Mesendoderm (in vitro differentiated cells): ENCODE data around the gene AAR2.

Experiments used
- DNase-seq: peaks from one replicate; pipeline ENCODE4 v3.0.0; 2013
- H2AK5ac ChIP-seq: 2 replicates; pipeline ENCODE4 v1.6.1; 2013; ENCODE audit warnings: low read length, inconsistent platforms
- H2BK120ac ChIP-seq: 2 replicates; pipeline ENCODE4 v1.6.1; 2013; ENCODE audit warnings: low read depth, mild to moderate bottlenecking, low read length, moderate library complexity, mixed read lengths
- H2BK15ac ChIP-seq: replicated peaks from 2 replicates; pipeline ENCODE4 v1.6.1; 2013; ENCODE audit warnings: low read depth, mild to moderate bottlenecking, moderate library complexity
- H2BK5ac ChIP-seq: 2 replicates; pipeline ENCODE4 v1.6.1; 2013; ENCODE audit warnings: low read length, inconsistent platforms
- H3K18ac ChIP-seq: 2 replicates; pipeline ENCODE4 v1.6.1; 2013; ENCODE audit warnings: mild to moderate bottlenecking, low read length, mixed read lengths
- H3K23ac ChIP-seq: one replicate; pipeline ENCODE4 v1.6.1; 2013; ENCODE audit warnings: low read length
- H3K27ac ChIP-seq: 2 replicates; pipeline ENCODE4 v1.5.1; 2013; ENCODE audit warnings: low read depth, mild to moderate bottlenecking, inconsistent platforms, low read length, moderate library complexity
- H3K27me3 ChIP-seq: 2 replicates; pipeline ENCODE4 v1.6.1; 2013; ENCODE audit warnings: low read length, control low read depth, mild to moderate bottlenecking, inconsistent platforms; ENCODE audit not compliant: insufficient read depth, poor library complexity
- H3K36me3 ChIP-seq: 2 replicates; pipeline ENCODE4 v1.6.1; 2013; ENCODE audit warnings: low read length, inconsistent platforms; ENCODE audit not compliant: control insufficient read depth, insufficient read depth
- H3K4ac ChIP-seq: one replicate; pipeline ENCODE4 v1.6.1; 2013; ENCODE audit warnings: low read depth, mild to moderate bottlenecking, low read length, moderate library complexity
- H3K4me1 ChIP-seq: 2 replicates; pipeline ENCODE4 v1.6.1; 2013; ENCODE audit warnings: low read depth, low read length, inconsistent platforms; ENCODE audit not compliant: control insufficient read depth
- H3K4me2 ChIP-seq: 2 replicates; pipeline ENCODE4 v1.6.1; 2013; ENCODE audit warnings: low read length
- H3K4me3 ChIP-seq: 2 replicates; pipeline ENCODE4 v1.5.1; 2013; ENCODE audit warnings: mild to moderate bottlenecking, low read length
- H3K56ac ChIP-seq: one replicate; pipeline ENCODE4 v1.6.1; 2013; ENCODE audit warnings: low read length
- H3K79me1 ChIP-seq: 2 replicates; pipeline ENCODE4 v1.6.1; 2013; ENCODE audit warnings: low read length, inconsistent platforms
- H3K79me2 ChIP-seq: 2 replicates; pipeline ENCODE4 v1.6.1; 2013; ENCODE audit warnings: mild to moderate bottlenecking, low read length; ENCODE audit not compliant: control insufficient read depth, insufficient read depth
- H3K9ac ChIP-seq: 2 replicates; pipeline ENCODE4 v1.6.1; 2013; ENCODE audit warnings: low read length, inconsistent platforms
- H4K5ac ChIP-seq: one replicate; pipeline ENCODE4 v1.6.1; 2013; ENCODE audit warnings: low read length
- H4K8ac ChIP-seq: one replicate; pipeline ENCODE4 v1.6.1; 2013; ENCODE audit warnings: low read depth, mild to moderate bottlenecking, control low read depth, low read length, moderate library complexity
- WGBS: extraction: QIAGEN DNeasy Blood & Tissue Kit; methylation state at CpG from one replicate; pipeline ENCODE4 v1.1.7; 2013; ENCODE audit warnings: low lambda C conversion rate, missing lambda C conversion rate; ENCODE audit not compliant: insufficient coverage; ENCODE audit errors: extremely low coverage; 5-methylcytosine and 5-hydroxymethylcytosine counted together

AAR2 gene

DNA sequence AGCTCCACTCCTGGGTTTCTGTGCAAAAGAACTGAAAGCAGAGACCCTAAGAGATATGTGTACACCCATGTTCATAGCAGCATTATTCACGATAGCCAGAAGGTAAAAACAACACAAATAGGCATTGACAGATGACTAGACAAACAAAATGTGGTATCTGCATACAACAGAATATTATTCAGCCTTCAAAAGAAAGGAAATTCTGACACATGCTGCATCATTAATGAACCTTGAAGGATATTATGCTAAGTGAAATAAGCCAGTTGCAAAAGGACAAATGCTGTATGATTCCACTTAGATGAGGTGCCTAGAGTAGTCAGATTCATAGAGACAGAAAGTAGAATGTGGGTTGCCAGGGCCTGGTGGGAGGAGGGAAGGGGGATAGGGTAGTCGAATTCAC lies 17.8 kb downstream of the AAR2 start:
- Histone ChIP-seq H3K9ac (no peak overlapping the region), H4K5ac (no peak overlapping the region), H4K8ac (no peak overlapping the region), H3K4me3 (no peak overlapping the region), H2AK5ac (no peak overlapping the region), H3K4ac (no peak overlapping the region), H3K36me3 (peaks cover 5% of the 10 kb centered on the region), H3K79me2 (no peaks in the 10 kb centered on the region), H3K56ac (no peak overlapping the region), H2BK15ac (no peak overlapping the region), H3K4me1 (no peaks in the 10 kb centered on the region), H3K27me3 (no peaks in the 10 kb centered on the region), H3K4me2 (no peak overlapping the region), H3K27ac (no peak overlapping the region), H3K18ac (no peak overlapping the region), H3K79me1 (peaks cover 5% of the 10 kb centered on the region), H2BK5ac (no peak overlapping the region), H2BK120ac (no peak overlapping the region), H3K23ac (no peak overlapping the region)
- no peak for DNase-seq
- no CpG with 5 or more reads among the region's 2 CpGs for WGBS

DNA sequence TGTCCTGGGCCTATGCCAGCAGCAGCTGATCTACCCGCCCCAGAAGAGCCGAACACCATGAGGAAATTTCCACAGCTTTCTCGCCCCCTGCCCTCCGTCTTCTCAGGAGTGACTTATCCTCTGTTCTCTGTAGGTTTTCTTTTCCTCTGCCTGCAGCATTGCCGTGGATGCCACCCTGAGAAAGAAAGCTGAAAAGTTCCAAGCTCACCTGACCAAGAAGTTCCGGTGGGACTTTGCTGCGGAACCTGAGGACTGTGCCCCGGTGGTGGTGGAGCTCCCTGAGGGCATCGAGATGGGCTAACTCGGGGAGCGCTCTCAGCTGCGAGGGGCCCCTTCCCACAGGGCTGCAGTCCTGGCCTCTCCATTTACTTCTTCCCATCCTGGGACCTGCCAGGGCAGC lies 19.2 kb downstream of the AAR2 start:
- H3K79me2 ChIP-seq: no peaks in the 10 kb centered on the region
- H3K4me3 ChIP-seq: no peak overlapping the region
- WGBS: no CpG with 5 or more reads among the region's 12 CpGs
- no peak overlapping the region for H3K56ac ChIP-seq
- H2BK5ac ChIP-seq: no peak overlapping the region
- DNase-seq: no peak
- H3K36me3 ChIP-seq: peaks cover 5% of the 10 kb centered on the region
- no peak overlapping the region for H3K9ac ChIP-seq
- H3K18ac ChIP-seq: no peak overlapping the region
- H4K5ac ChIP-seq: no peak overlapping the region
- no peak overlapping the region for H3K23ac ChIP-seq
- no peak overlapping the region for H2BK15ac ChIP-seq
- no peak overlapping the region for H3K4ac ChIP-seq
- no peaks in the 10 kb centered on the region for H3K27me3 ChIP-seq
- H3K4me1 ChIP-seq: peaks cover 3% of the 10 kb centered on the region
- H4K8ac ChIP-seq: no peak overlapping the region
- H3K27ac ChIP-seq: no peak overlapping the region
- H2AK5ac ChIP-seq: no peak overlapping the region
- peaks cover 4% of the 10 kb centered on the region for H3K79me1 ChIP-seq
- no peak overlapping the region for H3K4me2 ChIP-seq
- no peak overlapping the region for H2BK120ac ChIP-seq

DNA sequence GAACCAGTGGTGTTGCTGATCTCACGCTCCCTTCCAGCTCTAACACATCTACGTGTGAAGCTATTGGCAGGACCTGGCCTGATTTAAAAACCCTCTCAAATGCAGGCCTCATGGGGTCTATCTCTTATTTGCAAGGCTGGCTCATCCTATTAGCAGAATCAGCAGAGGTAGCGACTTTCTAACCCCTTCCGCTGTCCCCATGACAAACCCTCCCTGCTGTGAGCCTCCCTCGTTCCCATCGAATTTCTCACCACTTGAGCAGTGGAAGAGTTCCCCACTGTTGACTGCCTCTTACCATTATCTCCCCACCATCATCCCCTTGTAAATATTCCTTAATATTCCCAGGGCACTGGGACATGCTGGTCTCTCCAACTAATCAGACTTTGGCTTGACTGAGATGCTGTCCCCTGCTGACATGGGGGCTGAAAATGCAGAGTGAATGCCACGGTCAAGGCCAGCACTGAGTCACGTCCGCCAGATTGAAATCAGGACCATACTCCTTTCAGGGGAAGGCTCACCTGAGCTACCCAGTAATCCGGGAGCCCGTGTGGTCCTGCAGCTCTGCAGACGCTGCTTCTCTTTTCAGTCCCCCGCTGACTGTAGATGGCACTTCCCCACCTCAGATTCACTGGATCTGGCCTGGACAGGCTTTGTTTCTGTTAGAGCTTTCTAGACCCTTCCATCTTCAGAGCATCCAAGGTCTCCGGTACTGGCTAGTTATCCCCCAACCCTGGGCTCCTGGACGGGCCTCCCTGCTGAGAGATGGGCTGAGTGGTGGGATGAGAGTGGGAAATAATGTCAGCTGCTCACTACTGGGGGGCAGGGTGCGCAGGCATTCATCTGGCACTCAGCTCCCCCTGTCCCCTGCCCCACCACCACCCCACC lies 23.1 kb downstream of the AAR2 start:
- no peak overlapping the region for H3K4ac ChIP-seq
- H3K27ac ChIP-seq: peak overlapping the region; percentile 33
- H3K79me1 ChIP-seq: no peaks in the 10 kb centered on the region
- no peak overlapping the region for H4K8ac ChIP-seq
- H2AK5ac ChIP-seq: no peak overlapping the region
- H3K4me1 ChIP-seq: peaks cover 3% of the 10 kb centered on the region
- no CpG with 5 or more reads among the region's 16 CpGs for WGBS
- H2BK15ac ChIP-seq: no peak overlapping the region
- peak overlapping the region; percentile 31 for H3K56ac ChIP-seq
- no peak overlapping the region for H4K5ac ChIP-seq
- no peak overlapping the region for H3K4me2 ChIP-seq
- H3K18ac ChIP-seq: no peak overlapping the region
- peak; percentile 93 for DNase-seq
- peaks cover 5% of the 10 kb centered on the region for H3K36me3 ChIP-seq
- H2BK120ac ChIP-seq: no peak overlapping the region
- H3K79me2 ChIP-seq: no peaks in the 10 kb centered on the region
- H3K27me3 ChIP-seq: no peaks in the 10 kb centered on the region
- H3K9ac ChIP-seq: no peak overlapping the region
- no peak overlapping the region for H3K4me3 ChIP-seq
- no peak overlapping the region for H2BK5ac ChIP-seq
- H3K23ac ChIP-seq: no peak overlapping the region

DNA sequence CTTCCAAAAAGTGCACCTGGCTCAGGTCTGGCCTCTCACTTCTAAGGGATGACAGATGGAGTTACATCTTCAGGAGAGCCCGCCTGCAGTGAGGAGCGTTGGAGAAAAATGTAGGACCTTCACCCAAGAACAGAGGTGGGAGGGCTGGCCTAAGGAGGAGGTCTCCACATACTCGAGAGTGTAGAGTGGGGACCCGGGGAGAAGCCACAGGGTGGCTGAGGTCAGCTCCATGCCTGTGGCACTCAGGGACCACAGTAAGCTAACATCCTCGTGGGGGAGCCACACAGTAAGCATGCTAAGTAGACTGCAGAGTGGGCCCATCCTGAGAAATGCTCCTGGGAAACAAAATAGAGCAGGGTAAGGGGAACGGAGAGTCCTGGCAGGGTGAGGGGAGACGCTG lies 24.0 kb downstream of the AAR2 start:
- H3K18ac ChIP-seq: no peak overlapping the region
- H3K27me3 ChIP-seq: no peaks in the 10 kb centered on the region
- H3K79me2 ChIP-seq: no peaks in the 10 kb centered on the region
- no peak overlapping the region for H2AK5ac ChIP-seq
- H3K56ac ChIP-seq: no peak overlapping the region
- H3K23ac ChIP-seq: no peak overlapping the region
- H3K79me1 ChIP-seq: no peaks in the 10 kb centered on the region
- no peak overlapping the region for H2BK120ac ChIP-seq
- no CpG with 5 or more reads among the region's 7 CpGs for WGBS
- no peak overlapping the region for H3K9ac ChIP-seq
- H2BK5ac ChIP-seq: no peak overlapping the region
- no peak overlapping the region for H3K27ac ChIP-seq
- H3K4me3 ChIP-seq: no peak overlapping the region
- no peak for DNase-seq
- H2BK15ac ChIP-seq: no peak overlapping the region
- H4K8ac ChIP-seq: no peak overlapping the region
- peaks cover 3% of the 10 kb centered on the region for H3K4me1 ChIP-seq
- H3K36me3 ChIP-seq: peaks cover 5% of the 10 kb centered on the region
- H4K5ac ChIP-seq: no peak overlapping the region
- H3K4ac ChIP-seq: no peak overlapping the region
- no peak overlapping the region for H3K4me2 ChIP-seq

DNA sequence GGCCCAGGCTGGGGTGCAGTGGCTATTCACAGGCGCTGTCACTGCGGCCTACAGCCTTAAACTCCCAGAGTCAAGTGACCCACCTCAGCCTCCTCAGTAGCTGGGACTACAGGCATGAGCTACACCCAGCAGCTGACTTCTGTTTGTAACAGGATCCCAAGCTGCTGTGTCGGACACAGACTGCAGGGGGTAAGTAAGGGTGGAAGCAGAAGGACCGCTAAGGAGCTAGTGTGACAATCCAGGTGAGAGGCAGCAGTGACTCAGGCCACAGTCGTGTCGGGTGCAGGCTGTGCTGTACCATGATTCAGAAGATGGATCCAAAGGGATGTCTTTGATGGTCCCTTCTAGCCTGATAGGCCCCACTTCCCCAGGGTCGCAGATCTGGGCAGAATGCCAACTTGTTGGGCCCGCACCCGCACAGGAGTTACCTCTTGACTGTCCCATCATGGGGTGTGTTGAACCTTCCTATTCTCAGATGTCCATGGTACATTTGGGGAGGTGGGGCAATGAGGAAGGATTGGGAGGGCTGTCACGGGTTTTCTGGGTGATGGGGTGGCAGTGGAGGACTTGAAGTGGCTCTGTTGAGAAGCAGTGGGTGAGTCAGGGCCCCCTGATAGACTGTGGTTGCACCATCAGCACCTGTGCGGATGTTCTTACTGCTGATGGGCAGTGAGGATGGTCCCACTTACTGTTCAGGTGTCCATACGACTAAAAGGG lies 25.3 kb downstream of the AAR2 start:
- H3K23ac ChIP-seq: no peak overlapping the region
- no peak overlapping the region for H2BK5ac ChIP-seq
- H3K56ac ChIP-seq: no peak overlapping the region
- peaks cover 3% of the 10 kb centered on the region for H3K4me1 ChIP-seq
- no peak overlapping the region for H4K5ac ChIP-seq
- H3K9ac ChIP-seq: no peak overlapping the region
- H3K4me3 ChIP-seq: no peak overlapping the region
- H3K79me1 ChIP-seq: no peaks in the 10 kb centered on the region
- no peaks in the 10 kb centered on the region for H3K79me2 ChIP-seq
- no peak overlapping the region for H2BK120ac ChIP-seq
- no peak overlapping the region for H2BK15ac ChIP-seq
- WGBS: no CpG with 5 or more reads among the region's 12 CpGs
- H2AK5ac ChIP-seq: no peak overlapping the region
- H4K8ac ChIP-seq: no peak overlapping the region
- DNase-seq: no peak
- no peak overlapping the region for H3K4me2 ChIP-seq
- H3K27ac ChIP-seq: no peak overlapping the region
- no peak overlapping the region for H3K4ac ChIP-seq
- no peaks in the 10 kb centered on the region for H3K27me3 ChIP-seq
- H3K18ac ChIP-seq: no peak overlapping the region
- peaks cover under 1% of the 10 kb centered on the region for H3K36me3 ChIP-seq
